Measurements from ENCODE around the gene OXCT2. TPM values are rescaled to one million over a fixed set of nuclear protein-coding genes. Genes with fewer than 3 reads are reported as not detected.
"Not testable (repeated sequence)": the region's sequence is repeated elsewhere in the genome, so short reads cannot be mapped to it uniquely, and the experiment has no call there.

Gene OXCT2
- total RNA-seq, 1 experiment from 2014 or later, result 1.3 TPM

DNA sequence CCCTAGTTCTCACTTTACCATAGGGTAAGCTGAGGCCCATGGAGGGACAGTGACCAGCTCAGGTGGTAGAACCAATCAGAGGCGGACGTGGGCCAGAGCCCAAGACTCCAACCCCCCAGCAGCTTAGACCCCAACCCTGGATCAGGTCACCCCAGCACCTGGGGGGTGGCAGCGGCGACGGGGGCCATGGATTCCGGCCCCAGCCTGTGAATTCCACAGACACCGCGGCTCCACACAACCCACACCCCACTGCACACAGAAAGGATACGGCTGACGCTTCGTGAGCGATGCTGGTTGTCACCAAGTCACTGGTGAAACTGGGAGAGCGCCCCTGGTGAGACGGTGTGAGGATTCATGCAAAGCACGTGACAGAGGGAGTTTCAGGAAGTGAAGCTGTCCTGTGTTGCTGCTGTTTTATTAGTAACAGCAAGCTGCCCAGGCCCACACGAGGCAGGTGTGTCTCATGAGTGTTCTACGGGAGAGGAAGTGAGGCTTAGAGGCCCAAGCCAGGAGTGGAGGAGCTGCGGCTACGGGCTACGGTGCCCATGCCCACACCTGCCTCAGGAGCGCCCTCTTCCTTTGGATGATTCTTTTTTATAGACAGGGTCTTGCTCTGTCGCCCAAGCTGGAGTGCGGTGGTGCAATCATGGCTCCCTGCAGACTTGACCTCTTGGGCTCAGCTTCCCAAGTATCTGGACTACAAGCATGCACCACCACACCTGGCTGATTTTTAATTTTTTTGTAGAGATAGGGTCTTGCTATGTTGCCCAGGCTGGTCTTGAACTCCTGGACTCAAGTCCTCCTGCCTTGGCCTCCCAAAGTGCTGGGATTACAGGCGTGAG, 46.2 kb upstream of the OXCT2 start:
- ChIA-PET POLR2A (ENCODE audit: unreplicated experiment) (interaction anchor here (0.7 kb wide), 1 partner anchor 28 kb away, joined by 4 read pairs; no protein-coding TSS in a partner anchor), CTCF (interaction anchor here (0.8 to 1.1 kb wide), 3 partner anchors 85 to 215 kb away, joined by 3 to 5 read pairs (median 4); no protein-coding TSS in a partner anchor)
- TF ChIP-seq, protein P1, sequence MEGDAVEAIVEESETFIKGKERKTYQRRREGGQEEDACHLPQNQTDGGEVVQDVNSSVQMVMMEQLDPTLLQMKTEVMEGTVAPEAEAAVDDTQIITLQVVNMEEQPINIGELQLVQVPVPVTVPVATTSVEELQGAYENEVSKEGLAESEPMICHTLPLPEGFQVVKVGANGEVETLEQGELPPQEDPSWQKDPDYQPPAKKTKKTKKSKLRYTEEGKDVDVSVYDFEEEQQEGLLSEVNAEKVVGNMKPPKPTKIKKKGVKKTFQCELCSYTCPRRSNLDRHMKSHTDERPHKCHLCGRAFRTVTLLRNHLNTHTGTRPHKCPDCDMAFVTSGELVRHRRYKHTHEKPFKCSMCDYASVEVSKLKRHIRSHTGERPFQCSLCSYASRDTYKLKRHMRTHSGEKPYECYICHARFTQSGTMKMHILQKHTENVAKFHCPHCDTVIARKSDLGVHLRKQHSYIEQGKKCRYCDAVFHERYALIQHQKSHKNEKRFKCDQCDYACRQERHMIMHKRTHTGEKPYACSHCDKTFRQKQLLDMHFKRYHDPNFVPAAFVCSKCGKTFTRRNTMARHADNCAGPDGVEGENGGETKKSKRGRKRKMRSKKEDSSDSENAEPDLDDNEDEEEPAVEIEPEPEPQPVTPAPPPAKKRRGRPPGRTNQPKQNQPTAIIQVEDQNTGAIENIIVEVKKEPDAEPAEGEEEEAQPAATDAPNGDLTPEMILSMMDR (conservative IDR thresholded peaks at IDR 0.05), result peak; percentile 48; the same call in 1 of the 2 replicates
- H3K27me3 ChIP-seq (ENCODE audit: insufficient read depth, low read depth); H4K20me1 ChIP-seq (ENCODE audit: insufficient read depth); BruUV-seq (replicated peaks); H3K79me2 ChIP-seq (ENCODE audit: low read depth); DNase-seq; H3K4me3 ChIP-seq; H3K4me2 ChIP-seq; H3K27ac ChIP-seq; H3K9me2 ChIP-seq (ENCODE audit: insufficient read depth); H2AFZ ChIP-seq; H3K36me3 ChIP-seq (ENCODE audit: low read depth); H3K9me3 ChIP-seq (ENCODE audit: insufficient read depth, low read depth): not testable (repeated sequence)
- peaks cover 26% of the 10 kb centered on the region for H3K4me1 ChIP-seq (replicated peaks; ENCODE audit: insufficient read depth)
- intact Hi-C loops (cut with micrococcal nuclease; ENCODE audit: unreplicated experiment), result loop anchor here (5.0 kb wide), 2 partner anchors 65 to 520 kb away; partner anchors contain the start of gene TRIT1
- peaks cover 12% of the 10 kb centered on the region for H3F3A ChIP-seq (ENCODE audit: insufficient read depth, low read depth)

DNA sequence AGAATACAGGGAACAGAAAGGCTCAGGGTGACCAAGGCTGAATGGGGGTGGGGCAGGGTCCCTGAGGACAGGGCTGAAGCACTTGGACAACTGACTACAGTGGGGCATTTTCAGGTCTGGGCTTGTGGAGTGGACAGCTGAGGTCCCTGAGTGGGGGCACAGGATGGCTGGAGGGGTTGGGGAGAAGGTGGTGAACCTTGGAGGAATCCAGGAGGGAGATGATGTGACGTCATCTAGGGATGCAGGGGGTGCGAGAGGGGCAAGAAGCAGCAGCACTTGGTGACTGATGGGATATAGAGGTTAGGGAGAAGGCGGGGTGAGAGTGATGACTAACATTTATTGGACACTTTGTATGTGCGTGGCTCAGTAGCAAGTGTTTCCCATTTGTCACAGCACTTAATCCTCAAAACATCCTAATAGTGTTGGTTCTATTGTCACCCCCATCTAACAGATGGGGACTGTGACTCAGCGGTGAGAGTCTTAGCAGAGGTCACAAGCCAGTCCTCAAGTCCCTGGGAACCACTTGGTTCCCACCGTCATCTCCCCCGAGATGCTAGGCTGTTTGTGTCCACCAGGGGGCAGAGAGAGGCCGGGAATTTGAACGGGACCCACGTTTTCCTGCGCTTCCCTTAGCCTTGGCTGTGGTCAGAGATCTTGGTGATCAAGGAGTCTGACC, 45.4 kb upstream of the OXCT2 start:
- H3K4me2 ChIP-seq, result peak overlapping the region; percentile 52; the same call in 1 of the 2 replicates
- peaks cover 21% of the 10 kb centered on the region for H3K4me1 ChIP-seq (replicated peaks; ENCODE audit: insufficient read depth)
- intact Hi-C loops (cut with micrococcal nuclease; ENCODE audit: unreplicated experiment), result loop anchor here (1.0 to 5.0 kb wide), 6 partner anchors 66 to 521 kb away; partner anchors contain the start of gene TRIT1
- no peaks in the 10 kb centered on the region for H3K27me3 ChIP-seq (ENCODE audit: insufficient read depth, low read depth)
- ChIA-PET POLR2A (ENCODE audit: unreplicated experiment) (no interaction called here), CTCF (interaction anchor here (0.7 to 1.7 kb wide), 4 partner anchors 86 to 216 kb away, joined by 3 to 7 read pairs (median 4); partner anchors contain the start of gene MYCL)
- H3K79me2 ChIP-seq (ENCODE audit: low read depth), result no peaks in the 10 kb centered on the region
- no peaks in the 10 kb centered on the region for H4K20me1 ChIP-seq (ENCODE audit: insufficient read depth)
- no peaks in the 10 kb centered on the region for H3K36me3 ChIP-seq (ENCODE audit: low read depth)
- TF ChIP-seq, protein P1 (conservative IDR thresholded peaks at IDR 0.05), result peak; percentile 83
- TF ChIP-seq EZH2 (IDR thresholded peaks at IDR 0.05; ENCODE audit: low read depth), result no peak
- H3K27ac ChIP-seq, result peak overlapping the region; percentile 36; the same call in 1 of the 2 replicates
- no TSS peak for BruUV-seq (replicated peaks)
- no peaks in the 10 kb centered on the region for H3K9me3 ChIP-seq (ENCODE audit: insufficient read depth, low read depth)
- H3K4me3 ChIP-seq, result no peak overlapping the region
- DNase-seq, result peak; percentile 90 to 97
- H3K9me2 ChIP-seq (ENCODE audit: insufficient read depth), result no peaks in the 10 kb centered on the region
- H2AFZ ChIP-seq, result no peak overlapping the region
- peaks cover 9% of the 10 kb centered on the region for H3F3A ChIP-seq (ENCODE audit: insufficient read depth, low read depth)

DNA sequence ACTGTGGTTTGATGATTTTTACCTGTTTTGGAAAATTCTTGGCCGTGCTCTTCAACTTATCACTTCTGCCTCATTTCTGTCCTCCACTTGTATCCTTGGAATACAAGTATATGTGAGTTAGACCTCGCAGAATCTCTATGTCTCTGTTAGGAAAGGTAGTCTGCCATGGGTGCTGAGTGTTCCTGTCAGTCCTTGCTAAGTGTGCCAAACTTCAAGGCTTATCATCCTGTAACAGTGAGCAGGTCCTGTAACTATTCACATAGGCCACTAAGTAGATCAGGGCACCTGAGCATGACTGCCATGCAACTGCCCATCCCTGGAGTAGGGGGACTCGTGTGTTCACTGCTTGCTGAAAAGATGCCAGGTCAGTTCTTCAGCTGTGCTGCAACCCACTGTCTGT, 41.8 kb upstream of the OXCT2 start:
- Histone ChIP-seq H3K36me3 (ENCODE audit: low read depth) (no peaks in the 10 kb centered on the region), H3K9me2 (ENCODE audit: insufficient read depth) (no peaks in the 10 kb centered on the region), H4K20me1 (ENCODE audit: insufficient read depth) (no peaks in the 10 kb centered on the region), H3K4me2 (no peak overlapping the region), H3K4me1 (replicated peaks; ENCODE audit: insufficient read depth) (peaks cover 10% of the 10 kb centered on the region), H3K79me2 (ENCODE audit: low read depth) (no peaks in the 10 kb centered on the region), H2AFZ (no peak overlapping the region), H3K27me3 (ENCODE audit: insufficient read depth, low read depth) (no peaks in the 10 kb centered on the region), H3K4me3 (no peak overlapping the region), H3K9me3 (ENCODE audit: insufficient read depth, low read depth) (no peaks in the 10 kb centered on the region), H3K27ac (no peak overlapping the region), H3F3A (ENCODE audit: insufficient read depth, low read depth) (peaks cover 9% of the 10 kb centered on the region)
- no peak for DNase-seq
- intact Hi-C loops (cut with micrococcal nuclease; ENCODE audit: unreplicated experiment), result no loop called here
- BruUV-seq (replicated peaks), result no TSS peak
- TF ChIP-seq, protein P1 (conservative IDR thresholded peaks at IDR 0.05), result no peak
- CTCF ChIA-PET, result no interaction called here
- POLR2A ChIA-PET (ENCODE audit: unreplicated experiment), result interaction anchor here (0.6 kb wide), 1 partner anchor 237 kb away, joined by 5 read pairs; no protein-coding TSS in a partner anchor
